ENCODE data around the gene STAC3. TPM values are rescaled to one million over a fixed set of nuclear protein-coding genes. Genes with fewer than 3 reads are reported as not detected.

The STAC3 gene
- total and polyA plus RNA-seq, 9 of the 15 experiments (the other 6 are each of a cell fraction or from before 2014, with no cell fraction given), result 0.45 to 6.4 (median 3.3) TPM

GRCh38 chr12:57229046-57229633, 21.8 kb downstream of the STAC3 start (continued):
- TF ChIP-seq CHD1 (IDR thresholded peaks at IDR 0.05; ENCODE audit: low read length) (no peak), ZNF395 (CRISPR knock-in tag; IDR thresholded peaks at IDR 0.05) (no peak), CHD4 (IDR thresholded peaks at IDR 0.05; ENCODE audit: insufficient read depth, insufficient replicate concordance, low read depth, low read length, poor library complexity, severe bottlenecking) (no peak), ZKSCAN8 (CRISPR knock-in tag; IDR thresholded peaks at IDR 0.05) (peak; percentile 95), SIX5 (IDR thresholded peaks at IDR 0.05; ENCODE audit: borderline replicate concordance in 1 of 2, insufficient read depth in 1 of 2, low read depth in 1 of 2, low read length in 2 of 2) (peak; percentile 62 to 73; a peak in 2 of 4 replicates)
- TF ChIP-seq, protein P1, sequence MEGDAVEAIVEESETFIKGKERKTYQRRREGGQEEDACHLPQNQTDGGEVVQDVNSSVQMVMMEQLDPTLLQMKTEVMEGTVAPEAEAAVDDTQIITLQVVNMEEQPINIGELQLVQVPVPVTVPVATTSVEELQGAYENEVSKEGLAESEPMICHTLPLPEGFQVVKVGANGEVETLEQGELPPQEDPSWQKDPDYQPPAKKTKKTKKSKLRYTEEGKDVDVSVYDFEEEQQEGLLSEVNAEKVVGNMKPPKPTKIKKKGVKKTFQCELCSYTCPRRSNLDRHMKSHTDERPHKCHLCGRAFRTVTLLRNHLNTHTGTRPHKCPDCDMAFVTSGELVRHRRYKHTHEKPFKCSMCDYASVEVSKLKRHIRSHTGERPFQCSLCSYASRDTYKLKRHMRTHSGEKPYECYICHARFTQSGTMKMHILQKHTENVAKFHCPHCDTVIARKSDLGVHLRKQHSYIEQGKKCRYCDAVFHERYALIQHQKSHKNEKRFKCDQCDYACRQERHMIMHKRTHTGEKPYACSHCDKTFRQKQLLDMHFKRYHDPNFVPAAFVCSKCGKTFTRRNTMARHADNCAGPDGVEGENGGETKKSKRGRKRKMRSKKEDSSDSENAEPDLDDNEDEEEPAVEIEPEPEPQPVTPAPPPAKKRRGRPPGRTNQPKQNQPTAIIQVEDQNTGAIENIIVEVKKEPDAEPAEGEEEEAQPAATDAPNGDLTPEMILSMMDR (IDR thresholded peaks at IDR 0.05 in 2 of 3, conservative IDR thresholded peaks at IDR 0.05 in 1 of 3; ENCODE audit: insufficient read depth in 2 of 3, low read depth in 1 of 3, low read length in 3 of 3), result peak in 1 of 3 experiments; percentile 7; a peak in 1 of 6 replicates
